MM.1S (cell line): ENCODE measurements around the gene OR8D4.

ENCODE experiments used
- DNase-seq: peaks from one replicate; pipeline ENCODE4 v3.0.0-alpha.2; 2015
- H2AFZ ChIP-seq: fragments of 300-600 bp; sonication (generic); 2 replicates; pipeline ENCODE4 v1.6.0; 2016; ENCODE audit warnings: antibody characterized with exemption, low read length
- H3F3A ChIP-seq: fragments of 300-600 bp; sonication (generic); 2 replicates; pipeline ENCODE4 v1.6.1; 2016; ENCODE audit warnings: mild to moderate bottlenecking, antibody characterized with exemption, low read length, moderate library complexity, mixed read lengths; ENCODE audit not compliant: insufficient read depth
- H3K27ac ChIP-seq: fragments of 300-600 bp; sonication (generic); 2 replicates; pipeline ENCODE4 v1.5.1; 2016; ENCODE audit warnings: mild to moderate bottlenecking, low read length
- H3K27me3 ChIP-seq: fragments of 300-600 bp; sonication (generic); replicated peaks from 2 replicates; pipeline ENCODE4 v1.6.0; 2016; ENCODE audit warnings: low read length; ENCODE audit not compliant: insufficient read depth
- H3K36me3 ChIP-seq: fragments of 300-600 bp; sonication (generic); replicated peaks from 2 replicates; pipeline ENCODE4 v1.6.1; 2016; ENCODE audit warnings: mild to moderate bottlenecking, low read length, mixed read lengths; ENCODE audit not compliant: insufficient read depth
- H3K4me1 ChIP-seq: fragments of 300-600 bp; sonication (generic); 2 replicates; pipeline ENCODE4 v1.6.1; 2016; ENCODE audit warnings: low read length, mixed read lengths
- H3K4me2 ChIP-seq: fragments of 300-600 bp; sonication (generic); 2 replicates; pipeline ENCODE4 v1.6.0; 2016; ENCODE audit warnings: low read depth, low read length
- H3K4me3 ChIP-seq: fragments of 300-600 bp; sonication (generic); 2 replicates; pipeline ENCODE4 v1.5.1; 2016; ENCODE audit warnings: low read length, mixed read lengths
- H3K79me2 ChIP-seq: fragments of 300-600 bp; sonication (generic); 2 replicates; pipeline ENCODE4 v1.6.1; 2016; ENCODE audit warnings: mixed run types, low read length, mixed read lengths
- H3K9ac ChIP-seq: fragments of 300-600 bp; sonication (generic); 2 replicates; pipeline ENCODE4 v1.6.1; 2016; ENCODE audit warnings: low read length, mixed read lengths
- H3K9me2 ChIP-seq: fragments of 300-600 bp; sonication (generic); replicated peaks from 2 replicates; pipeline ENCODE4 v1.6.1; 2016; ENCODE audit warnings: mild to moderate bottlenecking, low read length, mixed read lengths; ENCODE audit not compliant: insufficient read depth
- H3K9me3 ChIP-seq: fragments of 300-600 bp; sonication (generic); replicated peaks from 2 replicates; pipeline ENCODE4 v1.6.1; 2016; ENCODE audit warnings: mild to moderate bottlenecking, low read length, mixed read lengths; ENCODE audit not compliant: insufficient read depth
- H4K20me1 ChIP-seq: fragments of 300-600 bp; sonication (generic); 2 replicates; pipeline ENCODE4 v1.6.1; 2016; ENCODE audit warnings: mild to moderate bottlenecking, low read length, moderate library complexity, mixed read lengths; ENCODE audit not compliant: insufficient read depth
- CTCF ChIP-seq: fragments of 300-600 bp; sonication (generic); IDR thresholded peaks from 2 replicates; pipeline ENCODE4 v1.5.1; 2016; ENCODE audit warnings: antibody characterized with exemption, low read length, mixed read lengths
- EZH2 ChIP-seq: fragments of 300-600 bp; sonication (generic); optimal IDR thresholded peaks from 2 replicates; pipeline ENCODE3; 2017; ENCODE audit warnings: low read depth, mild to moderate bottlenecking, antibody characterized with exemption, low read length, mixed read lengths
- EZH2phosphoT487 ChIP-seq: fragments of 300-600 bp; sonication (generic); IDR thresholded peaks from 2 replicates; pipeline ENCODE4 v1.6.1; 2018; ENCODE audit warnings: antibody characterized with exemption, low read length

Gene OR8D4

DNA sequence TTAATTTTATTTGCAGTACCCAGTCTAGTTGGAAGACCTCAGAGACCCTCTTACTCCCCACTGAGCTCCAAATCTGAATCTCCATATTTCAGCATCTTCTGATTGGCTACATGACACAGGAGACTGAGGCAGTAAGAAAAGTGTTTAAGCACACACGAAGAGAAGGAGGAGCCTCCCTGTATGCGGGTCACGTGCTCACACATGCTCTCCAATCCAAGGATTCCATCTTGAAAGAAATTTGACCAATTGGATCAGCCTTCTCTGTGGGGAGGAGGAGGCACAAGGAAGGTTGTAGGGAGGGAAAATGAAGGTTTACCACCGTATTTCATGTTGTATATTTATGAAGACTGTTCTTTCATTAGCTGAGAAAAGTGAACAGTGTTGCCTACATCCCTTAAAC, 40.4 kb downstream of the OR8D4 start:
- no peaks in the 10 kb centered on the region for H3K27me3 ChIP-seq
- H3K27ac ChIP-seq, result no peak overlapping the region
- H3K4me3 ChIP-seq, result no peak overlapping the region
- H3K9ac ChIP-seq, result no peak overlapping the region
- no peaks in the 10 kb centered on the region for H3K4me1 ChIP-seq
- no peaks in the 10 kb centered on the region for H3K9me3 ChIP-seq
- H3K9me2 ChIP-seq, result no peaks in the 10 kb centered on the region
- H3K79me2 ChIP-seq, result no peaks in the 10 kb centered on the region
- no peak overlapping the region for H2AFZ ChIP-seq
- TF ChIP-seq CTCF, result no peak
- no peak for TF ChIP-seq EZH2
- TF ChIP-seq EZH2phosphoT487, result no peak
- no peaks in the 10 kb centered on the region for H4K20me1 ChIP-seq
- H3F3A ChIP-seq, result no peaks in the 10 kb centered on the region
- no peak overlapping the region for H3K4me2 ChIP-seq
- no peaks in the 10 kb centered on the region for H3K36me3 ChIP-seq
- no peak for DNase-seq

DNA sequence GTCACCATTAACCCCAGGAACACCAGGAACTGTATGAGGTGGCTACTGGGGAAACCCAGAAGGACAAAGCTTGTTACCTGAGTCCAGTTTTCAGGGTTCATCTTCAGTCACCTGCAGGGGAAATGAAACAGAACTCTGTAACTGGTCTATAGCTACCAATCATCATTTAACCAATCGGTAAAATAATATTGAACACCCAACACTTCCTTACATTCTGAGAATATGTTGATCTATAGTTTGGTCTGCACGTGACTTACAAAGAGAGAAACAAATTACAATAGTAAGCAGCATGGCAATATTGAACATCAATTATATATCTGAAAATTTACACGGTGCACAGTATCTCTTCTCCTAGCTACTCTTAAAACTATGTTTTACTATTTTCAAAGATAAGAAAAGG, 41.8 kb downstream of the OR8D4 start, which contains the start of gene OR6T1:
Gene OR6T1 (minus strand): TSS at position 101 of the 400 bp plus-strand sequence. CDS start 0 bp downstream, at position 101.
- Histone ChIP-seq H3K9me3 (no peaks in the 10 kb centered on the region), H3K4me1 (no peaks in the 10 kb centered on the region), H3K79me2 (no peaks in the 10 kb centered on the region), H3K9me2 (no peaks in the 10 kb centered on the region), H3K27ac (no peak within 1 kb of the TSS), H3F3A (no peaks in the 10 kb centered on the region), H2AFZ (no peak within 1 kb of the TSS), H3K27me3 (no peaks in the 10 kb centered on the region), H3K9ac (no peak within 1 kb of the TSS), H4K20me1 (no peaks in the 10 kb centered on the region), H3K36me3 (no peaks in the 10 kb centered on the region), H3K4me2 (no peak within 1 kb of the TSS), H3K4me3 (no peak within 1 kb of the TSS)
- TF ChIP-seq EZH2 (no peak), EZH2phosphoT487 (no peak), CTCF (no peak)
- no peak for DNase-seq

DNA sequence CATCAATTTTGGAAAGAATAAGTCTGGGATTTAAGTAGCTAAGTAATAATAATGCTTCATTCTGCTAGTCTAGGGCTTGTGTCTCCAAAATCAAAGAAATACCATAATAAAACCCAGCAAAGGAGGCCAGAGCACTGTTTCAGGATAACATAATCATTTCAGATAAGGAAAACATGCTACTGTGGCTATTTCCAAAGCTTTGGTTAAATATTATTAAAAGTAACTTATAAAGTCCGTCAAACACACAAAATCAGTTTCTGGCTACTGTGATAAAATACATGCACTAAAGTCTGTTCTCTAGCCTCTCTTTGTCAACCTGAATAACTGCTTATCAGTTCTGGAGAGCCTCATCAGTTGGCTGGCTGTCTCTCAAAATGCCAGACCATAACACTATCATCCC, 43.2 kb downstream of the OR8D4 start:
- no peak for DNase-seq
- Histone ChIP-seq H3K79me2 (no peaks in the 10 kb centered on the region), H3K4me2 (no peak overlapping the region), H3F3A (no peaks in the 10 kb centered on the region), H3K9me3 (no peaks in the 10 kb centered on the region), H3K36me3 (no peaks in the 10 kb centered on the region), H3K27me3 (no peaks in the 10 kb centered on the region), H3K9ac (no peak overlapping the region), H3K9me2 (no peaks in the 10 kb centered on the region), H4K20me1 (no peaks in the 10 kb centered on the region), H2AFZ (no peak overlapping the region), H3K4me3 (no peak overlapping the region), H3K27ac (no peak overlapping the region), H3K4me1 (no peaks in the 10 kb centered on the region)
- TF ChIP-seq EZH2, result no peak

DNA sequence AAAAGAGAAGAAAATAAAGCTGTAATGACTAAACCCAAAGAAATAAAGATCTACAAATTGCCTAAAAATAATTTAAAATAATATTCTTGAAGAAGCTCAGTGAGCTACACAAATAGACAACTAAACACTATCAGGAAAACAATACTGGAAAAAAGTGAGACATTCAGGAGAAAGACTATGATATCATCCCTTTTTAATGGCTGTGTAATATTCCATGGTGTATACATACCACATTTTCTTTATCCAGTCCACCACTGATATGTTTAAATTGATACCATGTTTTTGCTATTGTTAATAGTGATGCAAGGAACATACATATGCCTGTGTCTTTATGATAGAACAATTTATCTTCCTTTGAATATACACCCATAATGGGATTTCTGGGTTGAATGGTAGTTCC, 54.8 kb downstream of the OR8D4 start:
- Histone ChIP-seq H3K9me2 (no peaks in the 10 kb centered on the region), H3K4me2 (no peak overlapping the region), H3F3A (no peaks in the 10 kb centered on the region), H3K9me3 (no peaks in the 10 kb centered on the region), H3K36me3 (no peaks in the 10 kb centered on the region), H2AFZ (no peak overlapping the region), H3K79me2 (no peaks in the 10 kb centered on the region), H4K20me1 (no peaks in the 10 kb centered on the region), H3K4me3 (no peak overlapping the region), H3K27me3 (no peaks in the 10 kb centered on the region), H3K9ac (no peak overlapping the region), H3K27ac (no peak overlapping the region), H3K4me1 (no peaks in the 10 kb centered on the region)
- no peak for DNase-seq
- TF ChIP-seq EZH2 (no peak), EZH2phosphoT487 (no peak), CTCF (no peak)
